Thoracic aorta (tissue), 2 donors: ENCODE measurements around the gene ATXN1. TPM values are rescaled to one million over a fixed set of nuclear protein-coding genes. Genes with fewer than 3 reads are reported as not detected.

Experiments used
- ATAC-seq: fragments of 150-250 bp; one replicate; pipeline ENCODE4 v1.8.0; 2017; ENCODE audit warnings: low read depth; ENCODE audit not compliant: insufficient number of reproducible peaks, low FRiP score
- DNase-seq: peaks from one replicate; pipeline ENCODE4 v3.0.0-alpha.2; 2020; ENCODE audit warnings: low spot score
- H3K27ac ChIP-seq, 2 donors: fragments of 200-600 bp; sonication (generic); 1 replicate in 1 of 2; 2 replicates in 1 of 2; pipeline ENCODE4 v1.5.1; 2016; ENCODE audit warnings: mild to moderate bottlenecking in 2 of 2, moderate library complexity in 2 of 2
- H3K27me3 ChIP-seq: fragments of 200-600 bp; sonication (generic); replicated peaks from 2 replicates; pipeline ENCODE4 v1.6.0; 2016; ENCODE audit warnings: mild to moderate bottlenecking; ENCODE audit not compliant: insufficient read depth
- H3K36me3 ChIP-seq: fragments of 200-600 bp; sonication (generic); one replicate; pipeline ENCODE4 v1.5.1; 2016
- H3K4me1 ChIP-seq, 2 donors: fragments of 200-600 bp; sonication (generic); 1 replicate in 1 of 2; 2 replicates in 1 of 2; pipeline versions ENCODE4 v1.5.1 to v1.6.0; 2016; ENCODE audit warnings: low read depth in 2 of 2, mild to moderate bottlenecking in 1 of 2; ENCODE audit not compliant: control insufficient read depth in 1 of 2
- H3K4me3 ChIP-seq: fragments of 200-600 bp; sonication (generic); 2 replicates; pipeline ENCODE4 v1.5.1; 2016; ENCODE audit warnings: mild to moderate bottlenecking
- H3K9me3 ChIP-seq: fragments of 200-600 bp; sonication (generic); 2 replicates; pipeline ENCODE4 v1.5.1; 2016
- total RNA-seq, 2 donors: library from RNA; depleted of rRNA; stranded (reverse); fragments of >200 nt; gene quantifications; one replicate each; pipeline versions ENCODE4 v1.1.0 to v1.2.3, GENCODE V29; 2016
- TF ChIP-seq, protein P1 (sequence below): fragments of 200-600 bp; sonication (generic); IDR thresholded peaks from one replicate; pipeline ENCODE4 v1.5.1; 2019; ENCODE audit warnings: antibody characterized with exemption

ATXN1 gene
- total RNA-seq, 2 donors from 2014 or later: 59.8 to 62.4 TPM

DNA sequence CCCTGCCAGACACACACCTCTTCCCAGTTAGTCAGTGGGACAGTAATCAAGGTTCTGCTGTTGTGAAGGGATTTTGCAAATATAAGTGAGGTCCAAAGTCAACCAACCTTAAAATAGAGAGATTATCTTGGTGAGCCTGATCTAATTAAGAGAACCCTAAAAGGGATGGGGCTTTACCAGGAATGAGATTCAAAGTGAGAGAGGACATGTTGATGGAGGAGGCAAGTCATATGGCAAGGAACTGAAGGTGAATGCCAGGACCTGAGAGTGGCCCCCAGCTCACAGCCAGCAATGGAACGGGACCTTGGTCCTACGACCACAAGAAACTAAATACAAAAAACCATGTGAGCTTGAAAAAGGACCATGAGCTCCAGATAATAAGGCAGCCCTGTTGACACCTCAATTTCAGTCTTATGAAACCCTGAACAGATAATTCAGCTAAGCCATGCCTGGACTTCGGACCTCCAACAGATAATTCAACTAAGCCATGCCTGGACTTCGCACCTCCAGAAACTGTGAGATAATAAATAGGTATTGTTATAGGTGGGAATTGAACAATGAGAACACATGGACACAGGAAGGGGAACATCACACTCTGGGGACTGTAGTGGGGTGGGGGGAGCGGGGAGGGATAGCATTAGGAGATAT is 269.5 kb downstream of the ATXN1 start:
- Histone ChIP-seq H3K27ac (no peak overlapping the region), H3K9me3 (no peaks in the 10 kb centered on the region), H3K36me3 (no peaks in the 10 kb centered on the region), H3K27me3 (no peaks in the 10 kb centered on the region), H3K4me1 (peaks cover 0 to 34% of the 10 kb centered on the region in 2 donors), H3K4me3 (no peak overlapping the region)
- no peak for DNase-seq
- TF ChIP-seq, protein P1, sequence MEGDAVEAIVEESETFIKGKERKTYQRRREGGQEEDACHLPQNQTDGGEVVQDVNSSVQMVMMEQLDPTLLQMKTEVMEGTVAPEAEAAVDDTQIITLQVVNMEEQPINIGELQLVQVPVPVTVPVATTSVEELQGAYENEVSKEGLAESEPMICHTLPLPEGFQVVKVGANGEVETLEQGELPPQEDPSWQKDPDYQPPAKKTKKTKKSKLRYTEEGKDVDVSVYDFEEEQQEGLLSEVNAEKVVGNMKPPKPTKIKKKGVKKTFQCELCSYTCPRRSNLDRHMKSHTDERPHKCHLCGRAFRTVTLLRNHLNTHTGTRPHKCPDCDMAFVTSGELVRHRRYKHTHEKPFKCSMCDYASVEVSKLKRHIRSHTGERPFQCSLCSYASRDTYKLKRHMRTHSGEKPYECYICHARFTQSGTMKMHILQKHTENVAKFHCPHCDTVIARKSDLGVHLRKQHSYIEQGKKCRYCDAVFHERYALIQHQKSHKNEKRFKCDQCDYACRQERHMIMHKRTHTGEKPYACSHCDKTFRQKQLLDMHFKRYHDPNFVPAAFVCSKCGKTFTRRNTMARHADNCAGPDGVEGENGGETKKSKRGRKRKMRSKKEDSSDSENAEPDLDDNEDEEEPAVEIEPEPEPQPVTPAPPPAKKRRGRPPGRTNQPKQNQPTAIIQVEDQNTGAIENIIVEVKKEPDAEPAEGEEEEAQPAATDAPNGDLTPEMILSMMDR: no peak
- ATAC-seq: no peak

GRCh38 chr6:16490616-16491015 is 270.6 kb downstream of the ATXN1 start:
- ATAC-seq (no peak), DNase-seq (no peak)
- no peak overlapping the region for H3K27ac ChIP-seq
- H3K4me1 ChIP-seq: peaks cover 0 to 22% of the 10 kb centered on the region in 2 donors
- no peaks in the 10 kb centered on the region for H3K9me3 ChIP-seq
- H3K36me3 ChIP-seq: no peaks in the 10 kb centered on the region
- no peak overlapping the region for H3K4me3 ChIP-seq
- TF ChIP-seq, protein P1: no peak
- H3K27me3 ChIP-seq: no peaks in the 10 kb centered on the region

- TF ChIP-seq, protein P1: no peak
- Histone ChIP-seq H3K4me3 (no peak overlapping the region), H3K27ac (no peak overlapping the region), H3K9me3 (no peaks in the 10 kb centered on the region), H3K36me3 (peaks cover 4% of the 10 kb centered on the region), H3K27me3 (no peaks in the 10 kb centered on the region), H3K4me1 (peaks cover 0 to 18% of the 10 kb centered on the region in 2 donors)
- DNase-seq (no peak), ATAC-seq (no peak)
Observed at GRCh38 chr6:16488813-16489212, 272.4 kb downstream of the ATXN1 start.

DNA sequence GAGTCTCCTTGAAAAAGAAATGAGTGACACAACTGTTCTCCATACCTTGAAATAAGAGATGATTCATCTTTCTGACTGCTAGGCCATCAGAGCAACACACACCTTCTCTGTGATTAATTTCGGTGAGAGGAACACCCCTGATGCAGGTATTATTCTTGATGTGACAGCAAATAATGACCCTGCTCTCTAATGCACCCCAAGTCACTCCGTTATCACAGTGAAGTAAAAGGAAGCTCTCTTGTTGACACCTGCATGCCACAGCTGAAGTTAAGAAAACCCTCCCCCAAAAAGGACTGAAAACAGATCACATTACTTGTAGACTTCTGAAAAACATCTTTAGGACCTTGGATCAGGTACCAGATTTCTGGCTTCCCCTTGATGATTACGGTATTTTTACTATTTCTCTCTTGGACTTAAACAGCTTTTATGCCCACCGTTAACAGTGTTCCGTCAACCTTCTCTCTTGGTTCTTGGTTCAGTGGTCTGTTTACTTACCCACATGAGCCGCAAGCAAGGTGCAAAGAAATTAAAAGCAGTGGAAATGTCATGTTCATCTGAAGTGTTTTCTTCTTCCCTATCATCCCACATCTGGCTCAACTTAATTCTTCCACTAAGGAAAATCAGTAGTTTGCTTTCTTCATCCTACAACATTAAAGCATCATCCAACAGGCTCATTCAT is 273.1 kb downstream of the ATXN1 start:
- Histone ChIP-seq H3K27me3 (no peaks in the 10 kb centered on the region), H3K27ac (no peak overlapping the region), H3K4me1 (peaks cover 0 to 18% of the 10 kb centered on the region in 2 donors), H3K9me3 (no peaks in the 10 kb centered on the region), H3K4me3 (no peak overlapping the region), H3K36me3 (peaks cover 6% of the 10 kb centered on the region)
- DNase-seq (no peak), ATAC-seq (no peak)
- TF ChIP-seq, protein P1: no peak

DNA sequence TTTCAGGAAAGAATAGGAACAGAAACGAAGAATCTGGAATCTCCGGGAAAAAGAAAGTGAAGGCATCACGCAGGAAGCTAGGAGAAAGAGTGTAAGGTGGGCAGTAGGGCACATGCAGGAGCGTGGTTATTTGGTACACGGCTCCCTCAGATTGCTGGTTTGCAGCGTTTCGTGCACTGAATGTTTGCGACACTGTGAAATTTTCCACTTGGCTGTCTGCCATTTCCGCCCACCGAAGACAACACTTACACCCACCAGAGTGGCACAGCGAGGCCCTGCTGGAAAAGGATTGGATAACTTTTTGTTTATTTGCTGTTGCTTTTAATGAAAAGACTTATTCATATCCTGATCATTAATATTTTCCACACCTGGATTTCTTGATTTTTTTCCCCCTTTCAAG is 274.6 kb downstream of the ATXN1 start:
- Histone ChIP-seq H3K9me3 (no peaks in the 10 kb centered on the region), H3K36me3 (peaks cover 6% of the 10 kb centered on the region), H3K27me3 (no peaks in the 10 kb centered on the region), H3K4me1 (peaks cover 0 to 18% of the 10 kb centered on the region in 2 donors), H3K4me3 (no peak overlapping the region), H3K27ac (no peak overlapping the region)
- TF ChIP-seq, protein P1: no peak
- DNase-seq: no peak
- ATAC-seq: no peak
